Suprapubic skin (tissue), 2 donors: ENCODE measurements around the gene DDC.

ENCODE experiments used
- EP300 ChIP-seq: sonication (generic); formaldehyde crosslinking; IDR thresholded peaks from one replicate; pipeline ENCODE4 v1.6.1; 2017; ENCODE audit warnings: antibody characterized with exemption
- POLR2A ChIP-seq, 2 donors: fragments of 450-650 bp; IDR thresholded peaks; one replicate each; pipeline ENCODE4 v1.6.1; 2017; ENCODE audit warnings: antibody characterized with exemption in 2 of 2, mild to moderate bottlenecking in 2 of 2, moderate library complexity in 2 of 2

GRCh38 chr7:50491943-50492342 is 73.3 kb downstream of the DDC start:
- TF ChIP-seq POLR2A (IDR thresholded peaks at IDR 0.05) = no peak
- TF ChIP-seq EP300 = no peak
